ENCODE measurements around the gene TBC1D1.

- no peak for TF ChIP-seq CTCF (IDR thresholded peaks at IDR 0.05; ENCODE audit: extremely low read depth in 1 of 2, insufficient read depth in 1 of 2, low read depth in 1 of 2, low read length in 2 of 2)
- TF ChIP-seq POLR2A (IDR thresholded peaks at IDR 0.05; ENCODE audit: low read depth, low read length) = no peak
- TF ChIP-seq POLR2AphosphoS5 (IDR thresholded peaks at IDR 0.05; ENCODE audit: insufficient read depth, low read depth, low read length) = no peak
- TF ChIP-seq EZH2 (IDR thresholded peaks at IDR 0.05; ENCODE audit: borderline replicate concordance, low read depth, low read length, severe bottlenecking) = no peak
- no peak for TF ChIP-seq GATA2 (IDR thresholded peaks at IDR 0.05; ENCODE audit: insufficient read depth, insufficient read length, low read depth, low read length)
- TF ChIP-seq MAX (IDR thresholded peaks at IDR 0.05; ENCODE audit: insufficient read depth, insufficient read length) = no peak
- no peak for TF ChIP-seq JUN (IDR thresholded peaks at IDR 0.05; ENCODE audit: borderline replicate concordance, insufficient read depth, insufficient read length, low read depth)
- TF ChIP-seq FOS (IDR thresholded peaks at IDR 0.05; ENCODE audit: borderline replicate concordance, insufficient read depth, low read length) = no peak
- no peak for TF ChIP-seq MYC (IDR thresholded peaks at IDR 0.05; ENCODE audit: low read depth, low read length)
Measured at GRCh38 chr4:38124961-38125360, 234.1 kb downstream of the TBC1D1 start.

All from endothelial cell of umbilical vein (primary cell).